ENCODE data around the gene ERGIC3. TPM values are rescaled to one million over a fixed set of nuclear protein-coding genes. Genes with fewer than 3 reads are reported as not detected.

The ERGIC3 gene
- total RNA-seq, 1 experiment from 2014 or later: 265 TPM

GRCh38 chr20:35502352-35502751 is 39.5 kb upstream of the ERGIC3 start:
- no peaks in the 10 kb centered on the region for H3K27me3 ChIP-seq (ENCODE audit: control insufficient read depth, insufficient read depth, low read length)
- no peaks in the 10 kb centered on the region for H3K4me1 ChIP-seq (ENCODE audit: control insufficient read depth, insufficient read depth, low read length)
- in situ Hi-C loops (cut with HindIII; ENCODE audit: low pct_unique_long_range_greater_than_20kb, low sequenced_read_pairs): no loop called here
- BruUV-seq (replicated peaks): no TSS peak
- CTCF ChIA-PET: no interaction called here
- TF ChIP-seq REST (IDR thresholded peaks at IDR 0.05; ENCODE audit: insufficient read depth in 1 of 2, low read depth in 2 of 2, low read length in 1 of 2): no peak
- TF ChIP-seq POLR2AphosphoS5 (IDR thresholded peaks at IDR 0.05; ENCODE audit: low read depth, low read length): no peak
- TF ChIP-seq CTCF (IDR thresholded peaks at IDR 0.05): no peak
- no peak for TF ChIP-seq SIN3A (IDR thresholded peaks at IDR 0.05; ENCODE audit: borderline replicate concordance, insufficient read depth, low read depth, low read length)
- TF ChIP-seq TCF7L2 (IDR thresholded peaks at IDR 0.05; ENCODE audit: low read depth, low read length): no peak
- ATAC-seq (no peak), DNase-seq (ENCODE audit: low read depth, low spot score) (no peak)
- H3K36me3 ChIP-seq (ENCODE audit: control insufficient read depth, insufficient read depth, low read length): peaks cover 10% of the 10 kb centered on the region
- H3K27ac ChIP-seq (ENCODE audit: low read length): no peak overlapping the region
- intact Hi-C loops (cut with micrococcal nuclease; ENCODE audit: unreplicated experiment): no loop called here
- no peaks in the 10 kb centered on the region for H3K9me3 ChIP-seq (ENCODE audit: control insufficient read depth, insufficient read depth, low read depth, low read length)
- H3K4me3 ChIP-seq (ENCODE audit: low read depth in 2 of 2, low read length in 2 of 2): no peak overlapping the region
- POLR2A ChIA-PET: interaction anchor here (0.6 kb wide), 2 partner anchors 20 to 39 kb away, joined by 3 read pairs; partner anchors contain the start of gene ERGIC3

- POLR2A ChIA-PET: no interaction called here
- DNase-seq (ENCODE audit: low read depth, low spot score) (no peak), ATAC-seq (no peak)
- TF ChIP-seq CTCF (IDR thresholded peaks at IDR 0.05): no peak
- TF ChIP-seq TCF7L2 (IDR thresholded peaks at IDR 0.05; ENCODE audit: low read depth, low read length): no peak
- TF ChIP-seq POLR2AphosphoS5 (IDR thresholded peaks at IDR 0.05; ENCODE audit: low read depth, low read length): no peak
- no peak for TF ChIP-seq REST (IDR thresholded peaks at IDR 0.05; ENCODE audit: insufficient read depth in 1 of 2, low read depth in 2 of 2, low read length in 1 of 2)
- no peak for TF ChIP-seq SIN3A (IDR thresholded peaks at IDR 0.05; ENCODE audit: borderline replicate concordance, insufficient read depth, low read depth, low read length)
- Histone ChIP-seq H3K36me3 (ENCODE audit: control insufficient read depth, insufficient read depth, low read length) (peaks cover 7% of the 10 kb centered on the region), H3K4me1 (ENCODE audit: control insufficient read depth, insufficient read depth, low read length) (no peaks in the 10 kb centered on the region), H3K27ac (ENCODE audit: low read length) (no peak overlapping the region), H3K4me3 (ENCODE audit: low read depth in 2 of 2, low read length in 2 of 2) (no peak overlapping the region), H3K27me3 (ENCODE audit: control insufficient read depth, insufficient read depth, low read length) (no peaks in the 10 kb centered on the region), H3K9me3 (ENCODE audit: control insufficient read depth, insufficient read depth, low read depth, low read length) (no peaks in the 10 kb centered on the region)
- no TSS peak for BruUV-seq (replicated peaks)
- in situ Hi-C loops (cut with HindIII; ENCODE audit: low pct_unique_long_range_greater_than_20kb, low sequenced_read_pairs): no loop called here
- intact Hi-C loops (cut with micrococcal nuclease; ENCODE audit: unreplicated experiment): no loop called here
- CTCF ChIA-PET: interaction anchor here (0.6 kb wide), 1 partner anchor 214 kb away, joined by 4 read pairs; no protein-coding TSS in a partner anchor
Observed at GRCh38 chr20:35503281-35503680, 38.6 kb upstream of the ERGIC3 start.

All from Panc1 (cell line).